ENCODE results near the gene PEX19. TPM values are rescaled to one million over a fixed set of nuclear protein-coding genes. Genes with fewer than 3 reads are reported as not detected.

The PEX19 gene
- total and polyA plus RNA-seq, 10 of the 15 experiments (the other 5 are each of a cell fraction or from before 2014, with no cell fraction given): 27.1 to 58.1 (median 39.6) TPM

GRCh38 chr1:160258177-160258798 lies 26.6 kb downstream of the PEX19 start (continued):
- no peak for TF ChIP-seq PAX8 (IDR thresholded peaks at IDR 0.05)

GRCh38 chr1:160257411-160258015 lies 27.4 kb downstream of the PEX19 start:
- Histone ChIP-seq H3K9ac (ENCODE audit: control insufficient read depth, insufficient read depth, low read length) (no peak overlapping the region), H3K9me3 (replicated peaks; ENCODE audit: control insufficient read depth, insufficient read depth, low read length) (no peaks in the 10 kb centered on the region), H3K27ac (ENCODE audit: control insufficient read depth, insufficient read depth) (no peak overlapping the region), H3K4me3 (no peak overlapping the region), H3K27me3 (replicated peaks in 1 of 2; ENCODE audit: control insufficient read depth in 2 of 2, insufficient read depth in 2 of 2, low read length in 1 of 2) (no peaks in the 10 kb centered on the region), H3K79me2 (ENCODE audit: control insufficient read depth, insufficient read depth, low read length) (peaks cover 41% of the 10 kb centered on the region), H3K4me1 (ENCODE audit: control insufficient read depth, insufficient read depth, low read length) (no peaks in the 10 kb centered on the region), H3K36me3 (ENCODE audit: control insufficient read depth in 2 of 2, insufficient read depth in 2 of 2, low read length in 1 of 2) (no peaks in the 10 kb centered on the region), H4K20me1 (ENCODE audit: control insufficient read depth, insufficient read depth) (no peaks in the 10 kb centered on the region), H3K4me2 (ENCODE audit: control insufficient read depth, insufficient read depth) (peak overlapping the region; percentile 27; the same call in 1 of the 2 replicates), H2AFZ (ENCODE audit: control insufficient read depth, low read depth, low read length) (no peak overlapping the region)
- in situ Hi-C loops (cut with MboI) (no loop called here), intact Hi-C loops (cut with micrococcal nuclease; ENCODE audit: unreplicated experiment) (no loop called here)
- 100% methylated on average over 6 of the region's 6 CpGs for WGBS (ENCODE audit: insufficient coverage, insufficient replicate concordance, low lambda C conversion rate, missing lambda C conversion rate)
- POLR2A ChIA-PET: interaction anchor here (0.7 to 1.4 kb wide), 3 partner anchors 27 to 54 kb away, joined by 3 read pairs; partner anchors contain the start of gene PEX19
- CTCF ChIA-PET: interaction anchor here (0.7 to 10.6 kb wide), 14 partner anchors 12 to 157 kb away, joined by 3 to 273 read pairs (median 4); partner anchors contain the start of gene CASQ1
- no peak for FAIRE-seq
- no peak for DNase-seq (ENCODE audit: low read depth, low spot score)
- SMC1A ChIA-PET (ENCODE audit: uncharacterized antibody, unreplicated experiment): interaction anchor here (1.3 to 9.5 kb wide), 8 partner anchors 14 to 172 kb away, joined by 3 to 98 read pairs (median 6); partner anchors contain the start of gene PEX19
- RAD21 ChIA-PET (ENCODE audit: unreplicated experiment): interaction anchor here (0.5 to 5.0 kb wide), 6 partner anchors 15 to 157 kb away, joined by 3 to 30 read pairs (median 3); no protein-coding TSS in a partner anchor
- TF ChIP-seq SPI1 (IDR thresholded peaks at IDR 0.05; ENCODE audit: borderline replicate concordance, insufficient read depth, low read depth, low read length) (no peak), SKIL (IDR thresholded peaks at IDR 0.05; ENCODE audit: low read depth, poor library complexity, severe bottlenecking) (no peak), ATF3 (IDR thresholded peaks at IDR 0.05; ENCODE audit: borderline replicate concordance, extremely low read depth, low read depth, low read length) (no peak), EZH2 (IDR thresholded peaks at IDR 0.05; ENCODE audit: borderline replicate concordance, control insufficient read depth, low read depth, low read length) (no peak), TAF1 (IDR thresholded peaks at IDR 0.05; ENCODE audit: borderline replicate concordance, low read depth, low read length) (no peak), PAX5 (IDR thresholded peaks at IDR 0.05; ENCODE audit: borderline replicate concordance, low read depth, low read length) (no peak), CEBPB (IDR thresholded peaks at IDR 0.05; ENCODE audit: borderline replicate concordance in 1 of 2, low read depth in 2 of 2, low read length in 2 of 2) (no peak), SIX5 (IDR thresholded peaks at IDR 0.05; ENCODE audit: low read depth, low read length, severe bottlenecking) (no peak), HSF1 (IDR thresholded peaks at IDR 0.05; ENCODE audit: low read depth, low read length) (no peak), E4F1 (IDR thresholded peaks at IDR 0.05; ENCODE audit: borderline replicate concordance, partially characterized antibody) (no peak), FOXM1 (IDR thresholded peaks at IDR 0.05; ENCODE audit: low read depth, low read length) (no peak), LARP7 (IDR thresholded peaks at IDR 0.05) (no peak)
- no TSS peak for BruUV-seq (replicated peaks)
- ATAC-seq: no peak
